MCF 10A (cell line): ENCODE results near the gene TSKS. TPM values are rescaled to one million over a fixed set of nuclear protein-coding genes. Genes with fewer than 3 reads are reported as not detected.

Experiments
- BruUV-seq: library from RNA; stranded (reverse); fragments of 400-500 nt; replicated peaks from 2 replicates; lab custom pipeline; 2021; lab: Mats Ljungman, UMichigan
- CTCF ChIA-PET: fragments of 300-600 bp; sonication (Branson Sonifier 250); formaldehyde crosslinking; extraction: SDS; loops from one replicate; lab custom pipeline; 2021; ENCODE audit warnings: antibody characterized with exemption, inconsistent platforms; lab: Yijun Ruan, JAX
- POLR2A ChIA-PET: fragments of 300-600, 350-650 bp; sonication (Branson Sonifier 250); formaldehyde crosslinking; extraction: SDS; loops from one replicate; lab custom pipeline; 2020; ENCODE audit warnings: antibody characterized with exemption, inconsistent platforms; lab: Yijun Ruan, JAX
- DNase-seq: peaks from one replicate; pipeline ENCODE4 v3.0.0-alpha.2; 2018; ENCODE audit not compliant: unreplicated experiment
- H3K27ac Mint-ChIP-seq: one replicate; pipeline ENCODE4 v1.8.0; 2022; ENCODE audit warnings: mild to moderate bottlenecking, low read depth, mixed read lengths; ENCODE audit not compliant: unreplicated experiment
- H3K27me3 Mint-ChIP-seq: one replicate; pipeline ENCODE4 v1.8.0; 2022; ENCODE audit warnings: mixed read lengths; ENCODE audit not compliant: insufficient read depth, unreplicated experiment
- H3K36me3 Mint-ChIP-seq: one replicate; pipeline ENCODE4 v1.8.0; 2022; ENCODE audit warnings: mild to moderate bottlenecking, moderate library complexity, mixed read lengths; ENCODE audit not compliant: insufficient read depth, unreplicated experiment
- H3K4me1 Mint-ChIP-seq: one replicate; pipeline ENCODE4 v1.8.0; 2022; ENCODE audit warnings: mixed read lengths; ENCODE audit not compliant: insufficient read depth, unreplicated experiment
- H3K4me3 Mint-ChIP-seq: one replicate; pipeline ENCODE4 v1.8.0; 2022; ENCODE audit warnings: mild to moderate bottlenecking, moderate library complexity, mixed read lengths; ENCODE audit not compliant: unreplicated experiment
- H3K9me3 Mint-ChIP-seq: one replicate; pipeline ENCODE4 v1.8.0; 2022; ENCODE audit warnings: mixed read lengths; ENCODE audit not compliant: unreplicated experiment
- intact Hi-C: fragments of 100-400 bp; cut with micrococcal nuclease; formaldehyde crosslinking; loops from 2 replicates; pipeline ENCODE4 v1.14.1; 2022
- total RNA-seq: library from RNA; stranded (reverse); gene quantifications from 2 replicates; pipeline ENCODE4 v1.2.3, GENCODE V29; 2022
- TF ChIP-seq, protein P1 (sequence below): fragments of 200-600 bp; IDR thresholded peaks from one replicate; pipeline ENCODE4 v1.8.0; 2022; ENCODE audit warnings: antibody characterized with exemption, mild to moderate bottlenecking; ENCODE audit not compliant: unreplicated experiment

The TSKS gene
- total RNA-seq, 1 experiment from 2014 or later: not detected

DNA sequence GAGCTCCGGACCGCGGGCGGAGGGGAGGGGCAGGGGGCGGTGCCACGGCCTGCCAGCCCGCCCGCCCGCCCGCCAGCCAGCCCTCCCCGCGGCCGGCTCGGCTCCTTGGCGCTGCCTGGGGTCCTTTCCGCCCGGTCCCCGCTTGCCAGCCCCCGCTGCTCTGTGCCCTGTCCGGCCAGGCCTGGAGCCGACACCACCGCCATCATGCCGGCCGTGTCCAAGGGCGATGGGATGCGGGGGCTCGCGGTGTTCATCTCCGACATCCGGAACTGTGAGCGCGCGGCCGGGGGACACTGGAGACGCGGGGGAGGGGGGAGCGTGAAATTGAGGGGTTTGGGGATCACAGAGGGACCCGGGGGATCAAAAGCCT is 3.8 kb upstream of the TSKS start, which contains the start of gene AP2A1:
Gene AP2A1 (plus strand): TSS at position 72 of the 370 bp plus-strand sequence. CDS start 133 bp downstream, at position 205.
- no peaks in the 10 kb centered on the region for H3K27me3 Mint-ChIP-seq
- H3K4me3 Mint-ChIP-seq: peak within 1 kb of the TSS; percentile 90
- H3K4me1 Mint-ChIP-seq: peaks cover 19% of the 10 kb centered on the region
- ChIA-PET POLR2A (interaction anchor here (0.6 to 3.4 kb wide), 17 partner anchors 10 to 1375 kb away, joined by 3 to 36 read pairs (median 13); partner anchors contain the start of genes AKT1S1, BCL2L12, FUZ and IRF3), CTCF (no interaction called here)
- BruUV-seq: no TSS peak
- H3K36me3 Mint-ChIP-seq: peaks cover 19% of the 10 kb centered on the region
- no peak for DNase-seq
- intact Hi-C loops: loop anchor here (1.0 to 5.0 kb wide), 5 partner anchors 46 to 162 kb away; partner anchors contain the start of genes ATF5, FUZ, NUP62 and PRMT1
- TF ChIP-seq, protein P1, sequence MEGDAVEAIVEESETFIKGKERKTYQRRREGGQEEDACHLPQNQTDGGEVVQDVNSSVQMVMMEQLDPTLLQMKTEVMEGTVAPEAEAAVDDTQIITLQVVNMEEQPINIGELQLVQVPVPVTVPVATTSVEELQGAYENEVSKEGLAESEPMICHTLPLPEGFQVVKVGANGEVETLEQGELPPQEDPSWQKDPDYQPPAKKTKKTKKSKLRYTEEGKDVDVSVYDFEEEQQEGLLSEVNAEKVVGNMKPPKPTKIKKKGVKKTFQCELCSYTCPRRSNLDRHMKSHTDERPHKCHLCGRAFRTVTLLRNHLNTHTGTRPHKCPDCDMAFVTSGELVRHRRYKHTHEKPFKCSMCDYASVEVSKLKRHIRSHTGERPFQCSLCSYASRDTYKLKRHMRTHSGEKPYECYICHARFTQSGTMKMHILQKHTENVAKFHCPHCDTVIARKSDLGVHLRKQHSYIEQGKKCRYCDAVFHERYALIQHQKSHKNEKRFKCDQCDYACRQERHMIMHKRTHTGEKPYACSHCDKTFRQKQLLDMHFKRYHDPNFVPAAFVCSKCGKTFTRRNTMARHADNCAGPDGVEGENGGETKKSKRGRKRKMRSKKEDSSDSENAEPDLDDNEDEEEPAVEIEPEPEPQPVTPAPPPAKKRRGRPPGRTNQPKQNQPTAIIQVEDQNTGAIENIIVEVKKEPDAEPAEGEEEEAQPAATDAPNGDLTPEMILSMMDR: no peak
- H3K9me3 Mint-ChIP-seq: no peaks in the 10 kb centered on the region
- peak within 1 kb of the TSS; percentile 99 for H3K27ac Mint-ChIP-seq

DNA sequence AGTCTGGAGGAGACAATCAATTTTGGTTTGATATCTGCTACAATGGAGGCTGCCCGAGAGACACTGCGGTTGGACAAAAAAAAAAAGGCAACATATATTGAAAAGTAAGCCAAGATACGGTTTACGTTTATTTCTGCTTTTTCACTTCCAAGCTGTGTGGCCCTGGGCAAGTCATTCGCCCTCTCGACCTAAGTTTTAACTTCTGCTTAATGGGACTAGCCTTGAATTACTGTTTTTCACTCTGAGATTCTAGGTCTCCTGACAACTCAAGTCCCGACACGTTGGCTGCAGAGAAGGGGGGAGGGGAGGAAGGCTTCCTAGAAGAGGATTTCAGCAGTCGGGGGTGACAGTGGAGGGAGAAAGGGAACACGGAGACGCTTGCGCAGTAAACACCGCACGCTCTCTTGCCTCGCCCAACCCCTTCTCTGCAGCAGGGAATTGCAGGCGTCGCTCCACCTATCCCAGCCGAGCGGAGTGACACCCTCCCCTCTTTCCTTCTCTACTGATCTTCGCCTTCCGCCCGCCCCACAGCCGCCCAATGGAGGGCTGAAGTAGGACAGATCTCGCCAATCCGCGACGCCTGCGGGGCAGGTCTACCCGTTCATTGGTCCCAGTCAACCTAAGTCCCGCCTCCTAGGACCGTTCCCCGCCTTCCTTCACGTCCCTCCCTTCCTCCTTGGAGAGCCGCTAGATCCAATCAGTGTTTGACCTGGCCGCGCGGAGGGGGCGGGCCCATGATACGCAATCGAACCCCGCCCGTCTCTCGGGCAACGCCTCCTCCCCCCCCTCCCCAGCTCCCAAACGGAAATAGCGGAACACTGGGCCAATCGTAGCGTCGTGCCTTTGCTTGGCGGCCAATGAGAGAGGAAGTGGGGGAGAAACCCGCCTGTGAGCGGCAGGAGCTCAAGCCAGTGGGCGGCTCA is 3.2 kb upstream of the TSKS start:
- intact Hi-C loops: loop anchor here (1.0 to 5.0 kb wide), 5 partner anchors 47 to 163 kb away; partner anchors contain the start of genes ATF5, FUZ, NUP62 and PRMT1
- ChIA-PET POLR2A (interaction anchor here (0.6 to 3.4 kb wide), 28 partner anchors 10 to 1375 kb away, joined by 3 to 36 read pairs (median 6); partner anchors contain the start of genes AKT1S1, BCL2L12, FUZ and IRF3), CTCF (interaction anchor here (0.7 to 0.8 kb wide), 2 partner anchors 52 to 245 kb away, joined by 3 to 6 read pairs; partner anchors contain the start of gene MED25)
- Mint-ChIP-seq H3K27ac (peak overlapping the region; percentile 99), H3K4me3 (peak overlapping the region; percentile 90), H3K27me3 (no peaks in the 10 kb centered on the region), H3K36me3 (peaks cover 14% of the 10 kb centered on the region), H3K4me1 (peaks cover 19% of the 10 kb centered on the region), H3K9me3 (no peaks in the 10 kb centered on the region)
- DNase-seq: peak; percentile 100
- TSS peak; percentile 99 for BruUV-seq
- TF ChIP-seq, protein P1: no peak

DNA sequence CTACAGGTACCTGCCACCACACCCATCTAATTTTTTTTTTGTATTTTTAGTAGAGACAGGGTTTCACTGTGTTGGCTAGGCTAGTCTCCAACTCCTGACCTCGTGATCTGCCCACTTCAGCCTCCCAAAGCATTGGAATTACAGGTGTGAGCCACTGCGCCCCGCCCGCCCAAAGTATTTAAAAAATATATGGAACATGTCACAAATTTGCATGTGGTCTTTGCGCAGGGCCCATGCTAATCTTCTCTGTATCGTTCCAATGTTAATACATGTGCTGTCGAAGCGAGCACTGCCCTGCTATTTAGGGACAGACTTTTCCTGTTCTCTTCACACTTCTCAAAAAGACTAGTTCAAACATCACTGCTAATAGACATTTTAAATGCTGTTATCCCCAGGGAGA is 1.2 kb upstream of the TSKS start:
- Mint-ChIP-seq H3K9me3 (no peaks in the 10 kb centered on the region), H3K27ac (peak overlapping the region; percentile 99), H3K4me1 (peaks cover 19% of the 10 kb centered on the region), H3K4me3 (no peak overlapping the region), H3K36me3 (peaks cover 7% of the 10 kb centered on the region), H3K27me3 (no peaks in the 10 kb centered on the region)
- no peak for DNase-seq
- ChIA-PET CTCF (no interaction called here), POLR2A (interaction anchor here (0.7 to 2.9 kb wide), 2 partner anchors 54 to 87 kb away, joined by 3 to 26 read pairs; partner anchors contain the start of genes MED25 and PRMT1)
- TF ChIP-seq, protein P1: no peak
- intact Hi-C loops: no loop called here
- no TSS peak for BruUV-seq
